Posterior cingulate gyrus (tissue), 11 donors: Measurements from ENCODE around the gene GNAZ.
"Not testable (repeated sequence)": the region's sequence is repeated elsewhere in the genome, so short reads cannot be mapped to it uniquely, and the experiment has no call there.

Experiments used
- DNase-seq, 10 donors: peaks; one replicate each; pipeline versions ENCODE4 v3.0.0 to v3.0.0-alpha.2; 2020 to 2021; ENCODE audit warnings: mixed read lengths in 3 of 10
- intact Hi-C: fragments of 100-400 bp; cut with DNase I; formaldehyde crosslinking; loops from one replicate; pipeline ENCODE4 v1.15.1; 2023

Gene GNAZ

DNA sequence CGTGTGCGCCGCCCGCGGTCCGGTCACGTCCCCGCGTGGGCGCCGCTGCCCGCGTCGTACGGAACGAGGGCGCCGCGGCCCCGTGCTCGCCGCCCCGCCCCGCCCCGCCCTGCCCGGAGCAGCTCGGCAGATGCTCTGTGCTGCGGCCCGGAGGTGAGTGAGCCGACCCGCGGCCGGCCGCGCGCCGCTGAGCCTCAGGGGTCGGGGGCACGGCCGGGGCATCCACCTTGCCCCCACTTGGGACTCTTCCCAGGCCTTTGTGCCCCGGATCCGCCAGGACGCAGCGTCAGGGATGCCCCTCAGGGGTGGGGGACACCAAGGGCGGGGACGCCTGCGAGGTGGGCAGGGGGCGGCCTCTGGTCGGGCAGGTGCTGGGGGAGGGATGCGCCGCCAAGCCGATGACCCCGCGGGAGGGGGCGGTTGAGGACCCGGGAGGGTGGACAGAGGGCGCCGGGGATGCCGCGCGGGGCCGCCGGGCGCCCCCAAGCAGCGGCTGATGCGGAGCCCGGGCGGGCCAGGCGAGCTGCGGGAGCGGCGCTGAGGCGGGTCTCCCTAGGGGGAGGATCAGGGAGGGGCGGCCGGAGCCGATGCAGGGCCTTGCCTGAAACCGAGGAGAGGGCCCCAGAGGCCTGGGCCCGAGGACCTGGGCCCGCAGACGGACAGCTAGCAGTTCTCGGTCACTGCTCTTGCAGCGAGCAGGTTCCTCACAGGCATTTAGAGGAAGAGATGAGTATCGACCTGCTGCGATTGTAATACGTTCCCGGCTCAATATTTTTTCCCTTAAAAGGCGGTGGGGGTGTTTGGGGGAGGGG, at the start of gene GNAZ:
TSS of gene GNAZ (plus strand) at position 102 of the 812 bp plus-strand sequence. CDS start 25,177 bp downstream, outside the sequence.
- DNase-seq: peak in 6 of 10 donors; percentile 18 to 91 (median 42)
- intact Hi-C loops: loop anchor here (5.0 kb wide), 1 partner anchor 57 kb away; no protein-coding TSS in a partner anchor

GRCh38 chr22:23020659-23021293, 49.5 kb upstream of the GNAZ start:
- intact Hi-C loops: no loop called here
- DNase-seq: no peak

- DNase-seq: not testable (repeated sequence)
These were observed 48.5 kb upstream of the GNAZ start for GRCh38 chr22:23021660-23022353.

DNA sequence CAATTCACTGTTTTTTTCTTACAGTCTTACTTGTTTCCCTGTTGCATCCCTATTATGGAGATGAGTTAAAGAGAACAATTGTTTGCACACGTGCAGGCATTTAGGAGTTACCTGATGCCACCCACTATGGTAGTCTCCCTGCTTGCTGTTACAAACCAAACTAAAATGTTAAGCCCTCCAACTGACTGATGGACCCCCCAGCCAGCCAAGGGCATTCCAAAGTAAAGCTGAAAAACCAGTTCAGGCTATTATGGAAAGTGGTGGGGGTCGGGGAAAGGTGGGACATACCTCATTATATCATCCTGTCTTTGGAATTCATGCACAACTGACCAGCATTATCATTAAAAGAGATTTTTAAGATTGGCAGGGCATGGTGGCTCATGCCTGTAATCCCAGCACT, 47.0 kb upstream of the GNAZ start:
- DNase-seq: no peak
- intact Hi-C loops: no loop called here

More at GRCh38 chr22:23021660-23022353, 48.5 kb upstream of the GNAZ start:
- intact Hi-C loops: not testable (repeated sequence)

DNA sequence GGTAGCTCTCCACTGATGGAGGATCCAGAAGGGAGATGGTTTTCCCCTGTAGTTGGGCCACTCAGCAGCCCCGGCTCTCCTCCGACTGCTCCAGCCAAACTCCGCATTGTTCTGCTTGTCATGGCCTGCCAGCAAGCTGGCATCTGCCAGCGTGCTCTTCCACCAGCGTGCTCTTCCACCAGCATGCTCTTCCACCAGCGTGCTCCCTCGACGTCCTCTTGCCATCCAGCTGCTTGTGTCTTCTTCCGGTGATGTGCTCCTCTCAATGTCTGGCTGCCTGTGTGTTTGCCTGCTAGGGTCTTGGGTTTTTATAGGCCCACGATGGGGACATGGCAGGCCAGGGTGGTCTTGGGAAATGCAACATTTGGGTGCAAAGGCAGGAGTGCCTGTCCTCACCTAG, 43.5 kb upstream of the GNAZ start:
- no peak for DNase-seq
- intact Hi-C loops: no loop called here

DNA sequence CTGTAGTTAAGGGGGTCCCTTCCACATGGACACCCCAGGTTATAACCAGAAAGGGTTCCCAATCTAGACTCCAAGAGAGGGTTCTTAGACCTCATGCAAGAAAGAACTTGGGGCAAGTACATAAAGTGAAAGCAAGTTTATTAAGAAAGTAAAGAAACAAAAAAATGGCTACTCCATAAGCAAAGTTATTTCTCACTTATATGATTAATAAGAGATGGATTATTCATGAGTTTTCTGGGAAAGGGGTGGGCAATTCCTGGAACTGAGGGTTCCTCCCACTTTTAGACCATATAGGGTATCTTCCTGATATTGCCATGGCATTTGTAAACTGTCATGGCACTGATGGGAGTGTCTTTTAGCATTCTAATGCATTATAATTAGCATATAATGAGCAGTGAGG, 42.5 kb upstream of the GNAZ start:
- intact Hi-C loops, DNase-seq: not testable (repeated sequence)

GRCh38 chr22:23029521-23030228, 40.6 kb upstream of the GNAZ start:
- DNase-seq: no peak
- intact Hi-C loops: no loop called here

GRCh38 chr22:23031381-23031780, 38.9 kb upstream of the GNAZ start:
- intact Hi-C loops: no loop called here
- DNase-seq: no peak

DNA sequence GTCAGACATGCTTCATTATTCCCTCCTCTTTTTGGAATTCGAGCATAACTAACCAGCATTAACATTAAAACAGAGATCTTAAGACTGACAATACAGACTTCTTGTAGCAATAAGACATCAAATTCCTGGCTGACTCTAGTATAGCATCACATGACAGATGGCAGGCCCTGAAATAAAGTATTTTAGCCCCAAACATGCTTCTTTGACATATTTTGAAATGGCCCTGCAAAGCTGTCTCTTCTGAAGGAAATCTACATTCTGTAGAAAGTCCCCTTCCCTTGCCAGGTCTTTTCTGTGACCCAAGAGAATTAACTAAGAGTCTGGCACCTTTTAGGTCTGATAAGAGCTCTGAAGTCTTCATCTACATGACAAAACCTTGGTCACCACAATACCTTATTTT, 38.5 kb upstream of the GNAZ start:
- intact Hi-C loops: no loop called here

GRCh38 chr22:23032658-23033057, 37.7 kb upstream of the GNAZ start:
- intact Hi-C loops: no loop called here

More for the DNA sequence above, 38.5 kb upstream of the GNAZ start:
- DNase-seq: no peak

GRCh38 chr22:23033116-23033905, 37.0 kb upstream of the GNAZ start:
- DNase-seq: peak in 2 of 10 donors; percentile 10 to 15
- intact Hi-C loops: no loop called here

More at GRCh38 chr22:23032658-23033057, 37.7 kb upstream of the GNAZ start:
- DNase-seq: no peak

DNA sequence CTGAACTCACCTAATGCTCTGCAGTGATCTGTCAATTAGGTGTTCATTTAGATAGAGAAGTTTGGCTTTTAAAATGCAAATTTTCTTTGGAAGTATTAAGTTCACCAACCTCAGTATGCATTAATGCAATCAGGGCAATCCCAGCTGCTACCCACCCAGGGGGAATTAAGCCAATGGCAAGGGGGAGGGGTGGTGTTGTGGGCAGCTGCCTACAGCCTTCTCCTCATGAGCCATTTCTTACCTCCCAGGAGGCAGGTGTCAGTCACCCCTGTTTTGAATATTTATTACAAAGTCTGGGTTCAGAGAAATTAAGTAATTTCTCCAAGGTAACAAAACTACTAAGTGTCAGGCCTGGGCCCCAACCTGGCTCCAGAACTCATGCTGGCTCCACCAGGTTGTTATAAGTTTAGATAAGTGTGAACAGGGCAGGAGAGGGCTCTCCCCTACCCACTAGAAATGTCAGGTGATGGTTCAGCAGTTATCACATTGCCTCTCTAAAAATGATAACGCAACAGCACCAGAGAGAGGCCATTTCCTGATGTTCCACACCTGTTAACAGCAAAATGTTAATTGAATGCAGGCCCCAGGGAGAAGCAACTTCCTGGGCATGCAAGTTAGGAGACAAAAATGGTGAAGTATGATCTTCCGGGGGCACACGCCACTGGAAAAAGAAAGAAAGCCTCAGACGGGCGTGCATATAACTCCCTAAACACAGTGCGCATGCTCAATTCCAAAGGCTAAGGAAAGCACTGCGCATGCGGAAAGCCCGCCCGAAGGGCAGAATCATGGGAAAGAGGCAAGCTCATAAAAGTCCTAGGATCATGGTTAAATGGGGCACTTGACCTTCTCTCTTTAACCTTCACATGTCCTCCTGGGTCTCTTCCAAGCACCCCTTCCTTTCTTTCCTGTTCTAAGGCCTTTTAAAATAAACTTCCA, 35.4 kb upstream of the GNAZ start:
- DNase-seq: no peak

DNA sequence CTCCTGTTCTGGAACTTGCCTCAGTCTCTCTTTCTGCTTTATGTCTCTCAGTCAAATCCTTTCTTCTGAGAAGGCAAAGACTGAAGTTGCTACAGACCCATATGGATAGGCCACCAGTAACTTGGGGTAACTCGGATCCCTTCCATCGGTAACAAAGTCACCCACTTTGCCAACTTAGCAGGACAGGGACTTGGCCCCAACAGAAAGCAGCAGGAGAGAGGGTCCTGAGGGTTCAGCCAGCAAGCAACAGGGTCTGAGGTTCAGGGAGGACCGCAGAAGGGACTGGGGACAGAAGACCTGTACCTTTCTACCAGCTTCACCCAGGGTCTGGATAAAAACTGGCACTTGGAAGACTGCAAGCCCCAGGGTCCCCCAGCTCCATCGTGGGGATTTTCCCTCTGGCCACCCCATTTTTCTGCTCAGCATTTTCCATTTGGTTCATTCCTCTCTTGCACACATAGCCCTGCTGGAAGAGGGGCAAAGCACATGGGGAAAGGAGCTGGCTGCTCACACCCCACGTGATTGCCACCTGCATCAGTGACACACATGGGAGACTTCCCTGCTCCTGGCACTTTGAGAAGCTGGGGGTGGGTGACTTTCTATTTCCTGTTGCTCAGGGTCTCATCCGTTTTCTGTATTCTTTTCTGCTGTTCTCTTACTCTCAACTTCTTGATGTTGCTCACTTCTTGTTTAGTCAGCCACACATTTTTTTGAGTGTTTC, 34.6 kb upstream of the GNAZ start:
- intact Hi-C loops: no loop called here
- DNase-seq: no peak

More for the DNA sequence above, 35.4 kb upstream of the GNAZ start:
- intact Hi-C loops: no loop called here

GRCh38 chr22:23036684-23037428, 33.5 kb upstream of the GNAZ start:
- no peak for DNase-seq
- intact Hi-C loops: no loop called here

DNA sequence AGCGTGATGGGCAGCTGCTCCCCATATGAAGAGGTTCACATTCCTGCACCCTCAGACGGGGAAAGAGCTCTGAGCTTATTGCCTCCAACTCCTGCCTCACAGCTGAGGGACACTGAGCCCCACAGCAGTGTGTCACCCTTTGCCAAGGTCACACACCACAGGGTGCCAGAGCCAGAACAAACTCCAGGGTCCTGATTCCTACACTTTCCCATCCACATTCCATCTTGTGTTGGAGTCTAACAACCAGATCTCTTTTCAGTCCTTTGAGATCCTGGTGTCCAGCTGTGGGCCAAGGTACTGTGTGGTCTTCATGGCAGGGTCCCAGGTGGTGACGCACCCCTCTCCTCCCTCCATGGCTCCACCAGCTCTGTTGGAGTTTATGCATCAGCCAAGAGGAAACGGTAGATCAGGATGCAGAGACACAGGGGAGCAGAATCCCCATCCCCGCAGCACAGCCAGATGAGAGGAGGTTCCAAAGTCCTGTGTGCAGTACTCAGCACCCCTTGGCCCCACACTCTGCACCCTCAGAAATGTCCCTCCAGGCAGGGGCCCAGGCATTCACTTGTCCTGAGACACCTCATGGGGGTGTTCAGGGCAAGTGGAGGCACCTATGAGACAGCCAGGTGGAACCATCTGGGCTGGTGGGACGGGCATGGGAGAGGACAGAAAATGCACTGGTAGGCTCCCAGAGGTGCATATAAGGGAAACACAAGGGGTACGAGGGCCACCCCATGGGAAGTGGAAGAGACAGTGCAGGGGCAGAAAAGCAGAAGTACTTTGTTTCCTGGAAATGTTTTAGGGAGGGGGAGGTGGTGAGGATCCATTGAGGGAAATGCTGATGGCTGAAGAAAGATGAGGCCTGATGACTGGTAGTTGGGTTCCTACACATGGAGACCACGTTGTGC, 32.6 kb upstream of the GNAZ start:
- intact Hi-C loops: no loop called here

GRCh38 chr22:23038334-23038642, 32.0 kb upstream of the GNAZ start:
- DNase-seq: no peak
- intact Hi-C loops: no loop called here

More for the DNA sequence above, 32.6 kb upstream of the GNAZ start:
- DNase-seq: no peak
